ENCODE measurements around the gene DSCAM. TPM values are rescaled to one million over a fixed set of nuclear protein-coding genes. Genes with fewer than 3 reads are reported as not detected.

The DSCAM gene
- total RNA-seq, 1 donor from 2014 or later = 0.21 TPM

DNA sequence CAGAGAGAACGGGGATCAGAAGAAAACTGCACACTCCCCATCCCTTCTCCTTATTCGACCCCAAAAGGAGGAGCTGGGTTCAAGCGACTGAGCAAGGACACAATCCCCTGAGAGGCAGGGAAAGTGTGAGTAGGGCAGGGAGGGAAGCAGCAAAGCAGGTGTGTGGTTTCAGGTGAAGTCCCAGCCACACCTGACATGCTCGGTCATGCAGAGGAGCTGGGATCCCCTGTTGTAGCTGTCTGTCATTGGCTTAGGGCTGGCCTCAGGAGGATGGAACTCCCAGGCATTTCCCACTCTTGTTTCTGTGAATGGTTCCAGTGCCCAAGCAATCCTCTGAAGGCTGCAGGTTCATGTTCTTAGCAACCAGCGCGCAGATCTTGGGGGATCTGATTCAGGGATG, 150.7 kb downstream of the DSCAM start:
- H3K27ac Mint-ChIP-seq (ENCODE audit: unreplicated experiment) = no peak overlapping the region
- no peak overlapping the region for H3K4me3 Mint-ChIP-seq (ENCODE audit: unreplicated experiment)
- no peak for DNase-seq (ENCODE audit: low spot score)
- H3K9me3 Mint-ChIP-seq (ENCODE audit: unreplicated experiment) = peaks cover 13% of the 10 kb centered on the region
- H3K27me3 Mint-ChIP-seq (ENCODE audit: unreplicated experiment) = no peaks in the 10 kb centered on the region
- H3K4me1 Mint-ChIP-seq (ENCODE audit: unreplicated experiment) = no peaks in the 10 kb centered on the region
- TF ChIP-seq, protein P1, sequence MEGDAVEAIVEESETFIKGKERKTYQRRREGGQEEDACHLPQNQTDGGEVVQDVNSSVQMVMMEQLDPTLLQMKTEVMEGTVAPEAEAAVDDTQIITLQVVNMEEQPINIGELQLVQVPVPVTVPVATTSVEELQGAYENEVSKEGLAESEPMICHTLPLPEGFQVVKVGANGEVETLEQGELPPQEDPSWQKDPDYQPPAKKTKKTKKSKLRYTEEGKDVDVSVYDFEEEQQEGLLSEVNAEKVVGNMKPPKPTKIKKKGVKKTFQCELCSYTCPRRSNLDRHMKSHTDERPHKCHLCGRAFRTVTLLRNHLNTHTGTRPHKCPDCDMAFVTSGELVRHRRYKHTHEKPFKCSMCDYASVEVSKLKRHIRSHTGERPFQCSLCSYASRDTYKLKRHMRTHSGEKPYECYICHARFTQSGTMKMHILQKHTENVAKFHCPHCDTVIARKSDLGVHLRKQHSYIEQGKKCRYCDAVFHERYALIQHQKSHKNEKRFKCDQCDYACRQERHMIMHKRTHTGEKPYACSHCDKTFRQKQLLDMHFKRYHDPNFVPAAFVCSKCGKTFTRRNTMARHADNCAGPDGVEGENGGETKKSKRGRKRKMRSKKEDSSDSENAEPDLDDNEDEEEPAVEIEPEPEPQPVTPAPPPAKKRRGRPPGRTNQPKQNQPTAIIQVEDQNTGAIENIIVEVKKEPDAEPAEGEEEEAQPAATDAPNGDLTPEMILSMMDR (IDR thresholded peaks at IDR 0.05; ENCODE audit: unreplicated experiment) = no peak
- H3K36me3 Mint-ChIP-seq (ENCODE audit: low read depth, unreplicated experiment) = no peaks in the 10 kb centered on the region

DNA sequence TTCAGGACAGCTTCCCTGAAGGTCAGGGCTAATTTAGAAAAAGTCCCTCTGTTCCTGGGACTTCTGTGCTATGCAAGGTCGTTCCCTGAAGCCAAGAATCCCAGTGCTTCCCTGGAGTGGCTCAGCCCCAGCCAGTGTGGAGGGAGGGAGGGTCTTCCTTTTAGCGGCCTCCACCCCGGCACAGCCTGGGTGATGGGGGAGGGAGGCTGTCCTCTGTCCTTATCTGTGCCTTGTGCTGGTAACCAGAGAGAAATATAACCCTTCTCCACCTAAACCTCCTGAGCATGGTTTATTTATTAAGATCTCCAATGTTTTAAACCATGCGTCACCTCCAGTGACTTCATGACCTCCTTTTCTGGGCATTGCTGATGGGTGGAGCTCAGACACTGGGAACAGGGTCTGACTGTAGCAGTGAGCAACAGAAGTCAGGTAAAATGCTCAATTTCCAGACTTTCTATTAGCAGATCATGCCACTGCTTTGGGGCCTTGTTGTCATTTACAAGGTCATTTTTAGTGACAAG, 157.1 kb downstream of the DSCAM start:
- peaks cover 4% of the 10 kb centered on the region for H3K36me3 Mint-ChIP-seq (ENCODE audit: low read depth, unreplicated experiment)
- H3K4me3 Mint-ChIP-seq (ENCODE audit: unreplicated experiment) = no peak overlapping the region
- peaks cover 3% of the 10 kb centered on the region for H3K27me3 Mint-ChIP-seq (ENCODE audit: unreplicated experiment)
- no peak for DNase-seq (ENCODE audit: low spot score)
- TF ChIP-seq, protein P1 (IDR thresholded peaks at IDR 0.05; ENCODE audit: unreplicated experiment) = no peak
- H3K27ac Mint-ChIP-seq (ENCODE audit: unreplicated experiment) = no peak overlapping the region
- peaks cover 6% of the 10 kb centered on the region for H3K4me1 Mint-ChIP-seq (ENCODE audit: unreplicated experiment)
- peaks cover 37% of the 10 kb centered on the region for H3K9me3 Mint-ChIP-seq (ENCODE audit: unreplicated experiment)

DNA sequence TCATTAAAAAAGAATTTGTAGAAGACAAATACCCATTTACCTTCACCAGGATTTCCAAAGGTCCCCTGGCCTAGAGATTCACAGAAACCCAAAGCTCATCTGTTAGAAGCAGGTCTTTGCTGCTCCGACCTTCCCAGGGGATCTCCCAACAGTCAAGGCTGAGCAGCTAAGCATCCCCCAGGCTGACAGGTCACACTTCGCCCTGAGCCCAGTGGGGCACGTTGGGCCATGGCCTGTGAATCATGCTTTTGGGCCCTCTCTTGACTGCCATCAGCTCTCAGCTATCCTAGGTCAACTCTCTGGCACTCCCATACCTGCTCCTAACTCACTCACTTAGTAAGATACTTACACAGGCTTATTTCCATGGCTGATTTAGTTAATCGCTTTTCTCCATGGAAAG, 157.7 kb downstream of the DSCAM start:
- H3K27ac Mint-ChIP-seq (ENCODE audit: unreplicated experiment) = no peak overlapping the region
- H3K36me3 Mint-ChIP-seq (ENCODE audit: low read depth, unreplicated experiment) = peaks cover 7% of the 10 kb centered on the region

DNA sequence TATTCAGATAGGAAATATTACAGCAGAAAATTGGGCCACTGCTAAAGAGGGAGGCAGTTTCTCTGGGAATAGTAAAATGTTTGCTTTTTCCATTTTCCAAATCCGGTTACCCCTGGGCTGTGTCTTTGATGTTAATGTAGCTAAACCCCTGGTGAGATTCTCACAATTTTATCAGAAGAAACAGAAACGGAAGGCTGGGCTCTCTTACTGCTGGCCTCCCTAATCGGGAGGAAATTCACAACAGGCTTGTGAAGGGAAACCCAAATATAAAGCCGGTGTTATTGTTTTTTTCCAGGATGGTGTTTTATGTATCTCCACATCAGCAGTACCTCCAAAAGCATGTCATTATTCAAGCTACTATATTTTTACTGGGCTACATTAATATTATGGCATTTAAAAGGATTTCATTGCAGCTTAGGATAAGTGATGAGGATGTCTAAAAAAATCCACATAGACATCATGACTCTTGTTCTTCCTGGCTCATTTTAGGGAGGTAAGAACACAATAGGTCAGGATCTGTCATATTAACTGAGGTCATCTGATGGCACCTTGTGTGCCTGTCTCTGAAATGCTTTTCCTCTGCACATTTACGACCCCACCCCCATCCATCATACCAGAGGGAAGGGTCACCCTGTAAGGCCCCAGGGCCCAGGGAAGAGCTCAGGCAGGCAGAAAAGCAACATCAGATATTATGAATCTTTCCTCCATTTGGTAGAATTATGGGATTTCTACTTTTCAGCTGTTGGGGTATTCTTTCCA, 158.7 kb downstream of the DSCAM start:
- Mint-ChIP-seq H3K9me3 (ENCODE audit: unreplicated experiment) (peaks cover 38% of the 10 kb centered on the region), H3K4me3 (ENCODE audit: unreplicated experiment) (no peak overlapping the region), H3K27me3 (ENCODE audit: unreplicated experiment) (peaks cover 3% of the 10 kb centered on the region), H3K36me3 (ENCODE audit: low read depth, unreplicated experiment) (peaks cover 11% of the 10 kb centered on the region), H3K27ac (ENCODE audit: unreplicated experiment) (peak overlapping the region; percentile 73), H3K4me1 (ENCODE audit: unreplicated experiment) (peaks cover 6% of the 10 kb centered on the region)
- TF ChIP-seq, protein P1 (IDR thresholded peaks at IDR 0.05; ENCODE audit: unreplicated experiment) = no peak
- no peak for DNase-seq (ENCODE audit: low spot score)

More for the DNA sequence above, 157.7 kb downstream of the DSCAM start:
- Mint-ChIP-seq H3K4me1 (ENCODE audit: unreplicated experiment) (peaks cover 6% of the 10 kb centered on the region), H3K4me3 (ENCODE audit: unreplicated experiment) (no peak overlapping the region), H3K9me3 (ENCODE audit: unreplicated experiment) (peaks cover 36% of the 10 kb centered on the region), H3K27me3 (ENCODE audit: unreplicated experiment) (peaks cover 3% of the 10 kb centered on the region)
- TF ChIP-seq, protein P1 (IDR thresholded peaks at IDR 0.05; ENCODE audit: unreplicated experiment) = no peak
- no peak for DNase-seq (ENCODE audit: low spot score)

DNA sequence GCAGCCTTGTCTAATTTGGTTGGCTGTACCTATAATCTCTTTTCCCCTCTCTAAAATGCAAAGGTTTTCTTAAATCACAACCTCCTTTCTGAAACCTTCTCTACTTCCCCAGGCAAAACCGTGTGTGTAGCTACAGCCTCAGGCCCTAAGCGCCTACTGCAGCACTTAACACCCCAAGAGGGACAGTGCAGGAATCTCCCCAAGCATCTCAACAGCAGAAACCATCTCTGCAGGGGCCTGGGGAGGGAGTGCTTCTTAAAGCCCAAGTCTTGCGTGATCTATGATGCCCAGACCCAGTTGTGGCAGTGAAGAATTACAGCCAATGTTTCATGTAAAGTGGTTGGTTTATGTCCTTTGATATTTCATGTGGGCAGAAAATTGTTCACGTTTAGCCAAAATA, 159.3 kb downstream of the DSCAM start:
- Mint-ChIP-seq H3K4me1 (ENCODE audit: unreplicated experiment) (peaks cover 6% of the 10 kb centered on the region), H3K36me3 (ENCODE audit: low read depth, unreplicated experiment) (peaks cover 13% of the 10 kb centered on the region), H3K27ac (ENCODE audit: unreplicated experiment) (peak overlapping the region; percentile 73), H3K4me3 (ENCODE audit: unreplicated experiment) (no peak overlapping the region), H3K27me3 (ENCODE audit: unreplicated experiment) (peaks cover 3% of the 10 kb centered on the region), H3K9me3 (ENCODE audit: unreplicated experiment) (peaks cover 44% of the 10 kb centered on the region)
- DNase-seq (ENCODE audit: low spot score) = no peak
- TF ChIP-seq, protein P1 (IDR thresholded peaks at IDR 0.05; ENCODE audit: unreplicated experiment) = no peak

Data from endothelial cell (in vitro differentiated cells).